Body of pancreas (tissue), 4 donors: ENCODE results near the gene MRPL43. TPM values are rescaled to one million over a fixed set of nuclear protein-coding genes. Genes with fewer than 3 reads are reported as not detected.

ENCODE experiments used
- ATAC-seq: fragments of 150-250 bp; one replicate; pipeline ENCODE4 v1.9.1; 2016
- DNase-seq, 4 donors: peaks; one replicate each; pipeline ENCODE4 v3.0.0-alpha.2; 2019
- H3K27ac ChIP-seq, 4 donors: fragments of 200-600 bp; sonication (generic); 1 replicate in 3 of 4; 2 replicates in 1 of 4; pipeline versions ENCODE4 v1.5.1 to v1.6.1; 2016 to 2019; ENCODE audit warnings: mild to moderate bottlenecking in 1 of 4, mixed read lengths in 1 of 4, moderate library complexity in 1 of 4
- H3K27me3 ChIP-seq, 2 donors: fragments of 200-600 bp; sonication (generic); one replicate each; pipeline ENCODE4 v1.6.0; 2016; ENCODE audit warnings: mild to moderate bottlenecking in 1 of 2
- H3K36me3 ChIP-seq, 2 donors: fragments of 200-600 bp; sonication (generic); replicated peaks in 1 of 2; 2 replicates each; pipeline ENCODE4 v1.5.1; 2016; ENCODE audit warnings: low read depth in 2 of 2; ENCODE audit not compliant: insufficient read depth in 1 of 2
- H3K4me1 ChIP-seq: fragments of 200-600 bp; sonication (generic); one replicate; pipeline ENCODE4 v1.6.0; 2016
- H3K4me3 ChIP-seq, 2 donors: fragments of 200-600 bp; sonication (generic); 1 replicate in 1 of 2; 2 replicates in 1 of 2; pipeline ENCODE4 v1.5.1; 2016 to 2019
- H3K9me3 ChIP-seq, 3 donors: fragments of 200-600 bp; sonication (generic); 1 replicate in 2 of 3; 2 replicates in 1 of 3; pipeline ENCODE4 v1.5.1; 2016
- POLR2A ChIP-seq, 3 donors: fragments of 450-650 bp; IDR thresholded peaks; one replicate each; pipeline ENCODE4 v1.6.1; 2016; ENCODE audit warnings: antibody characterized with exemption in 3 of 3, mild to moderate bottlenecking in 2 of 3
- WGBS, 2 donors: methylation state at CpG; one replicate each; pipeline ENCODE4 v1.1.5; 2017; 5-methylcytosine and 5-hydroxymethylcytosine counted together
- intact Hi-C: fragments of 100-400 bp; cut with DNase I; formaldehyde crosslinking; loops from one replicate; pipeline ENCODE4 v1.15.1; 2023
- total RNA-seq, 2 donors: library from RNA; depleted of rRNA; stranded (reverse); fragments of >200 nt; gene quantifications; one replicate each; pipeline ENCODE4 v1.1.0, GENCODE V29; 2016
- TF ChIP-seq, protein P1 (sequence below), 7 experiments: fragments of 450-650 bp in 4 of 7; fragments of 200-600 bp in 3 of 7; sonication (generic) in 3 of 7; IDR thresholded peaks; one replicate each; pipeline ENCODE4 v1.5.1; 2016 to 2019; ENCODE audit warnings: antibody characterized with exemption in 7 of 7

Gene MRPL43
- total RNA-seq, 2 donors from 2014 or later = 53.7 to 90.5 TPM

DNA sequence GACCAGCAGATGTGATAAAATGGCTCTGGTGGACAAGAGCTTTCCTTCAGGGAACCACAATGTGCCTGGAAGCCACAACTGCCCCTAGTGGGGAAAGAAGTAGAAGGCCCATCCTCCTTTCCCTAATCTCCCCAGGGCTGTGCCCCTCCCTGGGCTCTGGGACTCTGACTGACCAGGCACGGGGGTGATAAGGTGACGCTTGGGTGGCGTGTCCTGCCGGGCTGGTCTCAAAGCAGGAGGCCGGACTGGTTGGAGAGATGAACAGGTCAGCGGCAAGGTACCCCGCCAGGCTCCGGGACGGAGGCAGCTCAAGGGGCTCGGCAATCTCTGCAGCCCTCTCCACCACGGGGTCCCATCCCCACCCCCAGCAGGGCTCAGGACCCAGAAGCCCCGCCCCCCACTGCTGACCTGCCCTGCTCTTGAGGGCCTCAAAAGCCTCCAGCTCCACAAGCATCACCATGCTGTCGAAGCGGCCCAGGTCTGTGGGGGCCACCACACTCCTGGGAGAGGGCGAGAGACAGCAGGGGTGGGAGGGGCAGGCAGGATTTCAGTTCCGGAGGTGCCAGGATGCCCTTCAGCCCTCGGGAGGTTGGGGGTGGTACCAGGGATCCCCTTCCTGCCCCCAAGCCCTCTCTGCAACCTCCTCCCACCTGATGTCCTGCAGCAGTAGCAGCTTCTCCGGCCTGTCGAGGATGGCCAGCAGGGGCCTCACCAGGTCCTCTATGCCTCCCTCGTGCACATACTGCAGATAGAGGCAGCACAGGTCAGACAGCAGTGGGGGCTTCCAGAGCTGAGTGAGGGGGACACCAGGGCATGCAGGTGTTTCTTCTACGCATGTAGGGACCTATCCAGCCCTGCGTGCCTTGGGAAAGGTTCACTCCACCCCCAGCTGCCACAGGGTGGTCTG lies 24.5 kb upstream of the MRPL43 start:
- Histone ChIP-seq H3K36me3 (no peaks in the 10 kb centered on the region), H3K9me3 (no peaks in the 10 kb centered on the region), H3K4me3 (no peak overlapping the region), H3K27ac (no peak overlapping the region), H3K4me1 (peaks cover 13% of the 10 kb centered on the region), H3K27me3 (no peaks in the 10 kb centered on the region)
- intact Hi-C loops = no loop called here
- ATAC-seq (no peak), DNase-seq (no peak)
- TF ChIP-seq, protein P1, sequence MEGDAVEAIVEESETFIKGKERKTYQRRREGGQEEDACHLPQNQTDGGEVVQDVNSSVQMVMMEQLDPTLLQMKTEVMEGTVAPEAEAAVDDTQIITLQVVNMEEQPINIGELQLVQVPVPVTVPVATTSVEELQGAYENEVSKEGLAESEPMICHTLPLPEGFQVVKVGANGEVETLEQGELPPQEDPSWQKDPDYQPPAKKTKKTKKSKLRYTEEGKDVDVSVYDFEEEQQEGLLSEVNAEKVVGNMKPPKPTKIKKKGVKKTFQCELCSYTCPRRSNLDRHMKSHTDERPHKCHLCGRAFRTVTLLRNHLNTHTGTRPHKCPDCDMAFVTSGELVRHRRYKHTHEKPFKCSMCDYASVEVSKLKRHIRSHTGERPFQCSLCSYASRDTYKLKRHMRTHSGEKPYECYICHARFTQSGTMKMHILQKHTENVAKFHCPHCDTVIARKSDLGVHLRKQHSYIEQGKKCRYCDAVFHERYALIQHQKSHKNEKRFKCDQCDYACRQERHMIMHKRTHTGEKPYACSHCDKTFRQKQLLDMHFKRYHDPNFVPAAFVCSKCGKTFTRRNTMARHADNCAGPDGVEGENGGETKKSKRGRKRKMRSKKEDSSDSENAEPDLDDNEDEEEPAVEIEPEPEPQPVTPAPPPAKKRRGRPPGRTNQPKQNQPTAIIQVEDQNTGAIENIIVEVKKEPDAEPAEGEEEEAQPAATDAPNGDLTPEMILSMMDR (IDR thresholded peaks at IDR 0.05) = peak in 3 of 7 experiments; percentile 15 to 19 (median 19)
- no peak for TF ChIP-seq POLR2A (IDR thresholded peaks at IDR 0.05)
- 49 to 52% methylated on average over 11 to 22 of the region's 22 CpGs for WGBS, 2 donors

DNA sequence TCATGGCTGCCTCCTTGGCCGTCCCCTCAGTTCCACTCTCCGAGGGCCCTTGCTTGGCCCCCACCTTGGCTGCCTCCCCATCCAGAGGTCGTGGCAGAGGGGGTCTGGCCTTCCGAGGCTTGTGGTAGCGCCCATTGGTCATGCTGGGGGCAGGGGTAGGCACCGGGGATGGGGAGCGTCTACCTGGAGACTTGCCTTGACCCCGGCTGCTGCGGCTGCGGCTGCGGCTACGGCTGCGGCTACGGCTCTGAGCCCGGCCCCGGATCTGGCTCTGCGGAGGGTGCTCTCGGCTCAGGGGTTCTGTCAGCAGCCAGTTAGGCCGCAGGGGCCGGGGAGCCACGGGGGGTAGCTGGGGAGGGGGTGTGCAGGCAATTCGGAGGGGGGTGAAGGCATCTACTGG lies 23.0 kb upstream of the MRPL43 start:
- Histone ChIP-seq H3K27me3 (no peaks in the 10 kb centered on the region), H3K27ac (no peak overlapping the region), H3K4me1 (peaks cover 13% of the 10 kb centered on the region), H3K4me3 (no peak overlapping the region), H3K36me3 (peaks cover 3 to 4% of the 10 kb centered on the region in 2 donors), H3K9me3 (no peaks in the 10 kb centered on the region)
- 88 to 92% methylated on average over 7 to 18 of the region's 22 CpGs for WGBS, 2 donors
- no peak for TF ChIP-seq POLR2A (IDR thresholded peaks at IDR 0.05)
- TF ChIP-seq, protein P1 (IDR thresholded peaks at IDR 0.05) = no peak
- intact Hi-C loops = no loop called here
- no peak for DNase-seq
- ATAC-seq = no peak

DNA sequence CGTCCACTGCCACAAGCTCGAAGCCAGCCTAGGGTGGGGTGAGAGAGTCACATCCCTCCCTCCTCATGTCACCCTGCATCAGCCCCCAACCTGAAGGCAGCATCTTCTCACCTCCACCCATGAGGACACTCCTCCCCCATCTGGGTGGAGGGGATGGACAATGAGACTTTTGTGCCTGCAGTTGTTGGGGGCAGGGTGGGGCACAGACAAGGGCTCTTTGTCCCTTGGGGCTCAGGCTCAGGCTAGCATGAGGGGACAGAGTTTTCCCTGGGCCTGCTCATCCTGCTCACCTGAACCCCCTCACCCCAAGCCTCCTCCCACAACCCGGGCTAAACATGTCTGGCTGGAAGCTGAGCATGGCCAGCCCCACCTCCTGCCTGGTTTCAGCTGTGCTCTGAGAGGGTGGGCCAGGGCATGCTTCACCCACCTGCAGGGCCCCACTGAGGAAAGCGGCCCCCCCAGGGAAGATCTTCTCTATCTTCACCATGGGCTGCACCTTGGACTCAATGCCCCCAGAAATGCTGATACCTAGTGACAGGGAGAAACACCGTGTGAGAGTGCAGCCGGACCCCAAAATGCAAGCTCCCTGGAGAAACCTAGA lies 21.6 kb upstream of the MRPL43 start:
- peak overlapping the region in 1 of 4 donors; percentile 5 for H3K27ac ChIP-seq
- peak in 1 of 4 donors; percentile 27 for DNase-seq

DNA sequence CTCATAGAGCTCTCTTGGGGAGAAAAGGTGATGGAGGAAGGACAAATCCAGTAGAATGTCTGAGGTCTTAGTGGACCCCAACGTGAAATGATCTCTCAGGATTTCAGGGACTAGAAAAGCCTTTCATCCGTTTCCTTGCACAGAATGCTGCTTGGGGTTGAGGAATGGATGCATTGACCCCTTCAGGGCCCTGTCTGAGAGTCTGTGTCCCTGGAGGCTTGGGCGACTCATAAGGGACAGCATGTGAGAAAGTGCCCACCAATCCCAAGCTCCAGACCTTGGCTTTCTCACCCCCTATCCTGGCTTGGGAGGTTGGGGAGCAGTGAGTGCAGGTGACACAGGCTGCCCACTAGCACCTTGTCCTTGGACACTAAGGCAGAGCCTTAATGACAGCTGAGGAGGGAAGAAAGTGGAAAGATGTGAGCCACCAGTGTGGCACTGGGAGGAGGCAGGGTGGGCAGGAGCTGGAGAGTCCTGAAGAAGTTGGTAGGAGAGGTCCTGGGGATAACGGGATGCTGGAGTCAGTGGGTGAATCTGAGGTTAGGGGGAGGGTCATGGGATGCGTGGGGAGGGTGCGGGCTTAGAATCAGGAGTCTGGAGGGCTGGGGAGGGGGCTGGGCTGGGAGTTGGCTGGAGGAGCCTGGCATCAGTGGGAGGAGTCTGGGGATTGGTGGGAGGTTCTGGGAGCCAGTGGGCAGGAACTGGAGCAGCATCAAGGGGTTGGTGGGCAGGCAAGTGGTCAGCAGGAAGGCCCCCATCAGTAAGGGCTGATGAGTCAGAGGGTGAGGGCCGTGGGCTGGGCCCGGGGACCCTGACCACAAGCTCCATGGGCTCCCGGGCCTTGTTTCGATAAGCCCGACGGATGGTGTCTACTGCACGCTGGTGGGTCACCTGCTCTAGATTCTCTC lies 20.9 kb upstream of the MRPL43 start:
- H3K27ac ChIP-seq = peak overlapping the region in 1 of 4 donors; percentile 5
- peaks cover 4 to 5% of the 10 kb centered on the region in 2 donors for H3K36me3 ChIP-seq
- no peak for TF ChIP-seq POLR2A (IDR thresholded peaks at IDR 0.05)
- TF ChIP-seq, protein P1 (IDR thresholded peaks at IDR 0.05) = no peak
- no peaks in the 10 kb centered on the region for H3K27me3 ChIP-seq
- WGBS, 2 donors = 54 to 55% methylated on average over 8 to 13 of the region's 13 CpGs
- ATAC-seq (no peak), DNase-seq (no peak)
- H3K9me3 ChIP-seq = no peaks in the 10 kb centered on the region
- intact Hi-C loops = no loop called here
- peaks cover 10% of the 10 kb centered on the region for H3K4me1 ChIP-seq
- no peak overlapping the region for H3K4me3 ChIP-seq

More for the DNA sequence above, 21.6 kb upstream of the MRPL43 start:
- Histone ChIP-seq H3K27me3 (no peaks in the 10 kb centered on the region), H3K9me3 (no peaks in the 10 kb centered on the region), H3K36me3 (peaks cover 4 to 5% of the 10 kb centered on the region in 2 donors), H3K4me3 (no peak overlapping the region), H3K4me1 (peaks cover 13% of the 10 kb centered on the region)
- TF ChIP-seq, protein P1 (IDR thresholded peaks at IDR 0.05) = no peak
- TF ChIP-seq POLR2A (IDR thresholded peaks at IDR 0.05) = no peak
- 60 to 87% methylated on average over 4 to 6 of the region's 6 CpGs for WGBS, 2 donors
- no peak for ATAC-seq
- intact Hi-C loops = no loop called here
